AG10803 (cell line): ENCODE measurements around the gene SEPTIN2.

Experiments used
- DNase-seq: peaks from one replicate; pipeline ENCODE4 v3.0.0; 2010; ENCODE audit warnings: low read depth
- H3K4me3 ChIP-seq: 2 replicates; pipeline ENCODE4 v1.5.1; 2011; ENCODE audit warnings: mild to moderate bottlenecking, low read length, control low read depth
- CTCF ChIP-seq: conservative IDR thresholded peaks from 2 replicates; pipeline ENCODE4 v1.5.1; 2011; ENCODE audit warnings: mild to moderate bottlenecking, low read length, control low read depth, inconsistent platforms

SEPTIN2 gene

GRCh38 chr2:241352227-241352626 is 36.5 kb downstream of the SEPTIN2 start:
- no peak for TF ChIP-seq CTCF
- no peak for DNase-seq
- no peak overlapping the region for H3K4me3 ChIP-seq

GRCh38 chr2:241354668-241355658 is 39.2 kb downstream of the SEPTIN2 start:
- peak; percentile 13; the same call in 1 of the 2 replicates for TF ChIP-seq CTCF
- H3K4me3 ChIP-seq, result peak overlapping the region; percentile 8; the same call in 1 of the 2 replicates
- DNase-seq, result peak; percentile 62

- peak within 1 kb of the TSS; percentile 86 for H3K4me3 ChIP-seq
- TF ChIP-seq CTCF, result no peak
- DNase-seq, result peak; percentile 98
Observed at GRCh38 chr2:241355983-241356870, 40.5 kb downstream of the SEPTIN2 start, which contains the start of gene FARP2. Gene FARP2, plus strand, starts transcription at chr2:241356285. Its CDS starts 16,823 bp downstream, at chr2:241373108.

- peak overlapping the region; percentile 86 for H3K4me3 ChIP-seq
- DNase-seq, result no peak
- no peak for TF ChIP-seq CTCF
Observed at GRCh38 chr2:241356871-241357260, 41.1 kb downstream of the SEPTIN2 start.

- peak overlapping the region; percentile 86 for H3K4me3 ChIP-seq
- no peak for TF ChIP-seq CTCF
Observed at GRCh38 chr2:241357531-241357930, 41.8 kb downstream of the SEPTIN2 start.

GRCh38 chr2:241358470-241358869 is 42.7 kb downstream of the SEPTIN2 start:
- no peak for TF ChIP-seq CTCF
- 0 out of 2 replicates have a peak overlapping the region, but pooled peaks have one; percentile 5 for H3K4me3 ChIP-seq
- no peak for DNase-seq

More at GRCh38 chr2:241357531-241357930, 41.8 kb downstream of the SEPTIN2 start:
- DNase-seq, result no peak
